ENCODE data around the gene MUCL3. TPM values are rescaled to one million over a fixed set of nuclear protein-coding genes. Genes with fewer than 3 reads are reported as not detected.
"Not testable (repeated sequence)": the region's sequence is repeated elsewhere in the genome, so short reads cannot be mapped to it uniquely, and the experiment has no call there.

MUCL3 gene
- total RNA-seq, 2 experiments from 2014 or later: not detected

DNA sequence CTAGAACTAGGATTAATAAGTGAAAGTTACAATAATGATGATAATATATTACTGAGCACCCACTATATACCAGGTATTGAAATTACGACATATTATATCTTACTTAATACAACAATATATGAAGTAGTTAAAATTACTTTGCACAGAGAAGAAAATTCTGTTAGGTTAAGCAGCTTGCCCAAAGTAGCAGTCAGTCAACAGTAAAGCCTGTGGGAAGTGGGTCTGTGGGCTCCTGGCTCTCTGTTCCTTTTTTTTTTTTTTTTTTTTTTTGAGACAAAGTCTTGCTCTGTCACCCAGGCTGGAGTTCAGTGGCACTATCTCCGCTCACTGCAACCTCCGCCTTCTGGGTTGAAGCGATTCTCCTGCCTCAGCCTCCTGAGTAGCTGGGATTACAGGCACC, 37.5 kb upstream of the MUCL3 start:
- Mint-ChIP-seq H3K4me1 (ENCODE audit: low read depth) (peaks cover 7% of the 10 kb centered on the region), H3K4me3 (no peak overlapping the region), H3K27ac (no peak overlapping the region), H3K27me3 (no peaks in the 10 kb centered on the region), H3K9me3 (no peaks in the 10 kb centered on the region), H3K36me3 (ENCODE audit: low read depth) (peaks cover 18% of the 10 kb centered on the region)
- Histone ChIP-seq H3K27me3 (ENCODE audit: control insufficient read depth in 1 of 2, insufficient read depth in 2 of 2, low read length in 2 of 2) (no peaks in the 10 kb centered on the region), H3K4me3 (ENCODE audit: low read length) (no peak overlapping the region), H3K36me3 (ENCODE audit: insufficient read depth, low read length) (peaks cover 5% of the 10 kb centered on the region), H3K9me3 (ENCODE audit: control insufficient read depth in 1 of 2, insufficient read depth in 1 of 2, low read length in 2 of 2) (no peaks in the 10 kb centered on the region), H3K4me1 (ENCODE audit: insufficient read depth, low read length) (peaks cover 7% of the 10 kb centered on the region), H3K27ac (ENCODE audit: low read depth in 1 of 2, low read length in 2 of 2) (no peak overlapping the region)
- POLR2A ChIA-PET: no interaction called here
- DNase-seq: no peak
- TF ChIP-seq CTCF (IDR thresholded peaks at IDR 0.05): no peak
- CTCF ChIA-PET: interaction anchor here (0.6 to 0.7 kb wide), 2 partner anchors 133 to 1039 kb away, joined by 3 read pairs; no protein-coding TSS in a partner anchor
- no peak for ATAC-seq (ENCODE audit: poor library complexity)
- intact Hi-C loops (cut with DNase I, micrococcal nuclease): no loop called here

DNA sequence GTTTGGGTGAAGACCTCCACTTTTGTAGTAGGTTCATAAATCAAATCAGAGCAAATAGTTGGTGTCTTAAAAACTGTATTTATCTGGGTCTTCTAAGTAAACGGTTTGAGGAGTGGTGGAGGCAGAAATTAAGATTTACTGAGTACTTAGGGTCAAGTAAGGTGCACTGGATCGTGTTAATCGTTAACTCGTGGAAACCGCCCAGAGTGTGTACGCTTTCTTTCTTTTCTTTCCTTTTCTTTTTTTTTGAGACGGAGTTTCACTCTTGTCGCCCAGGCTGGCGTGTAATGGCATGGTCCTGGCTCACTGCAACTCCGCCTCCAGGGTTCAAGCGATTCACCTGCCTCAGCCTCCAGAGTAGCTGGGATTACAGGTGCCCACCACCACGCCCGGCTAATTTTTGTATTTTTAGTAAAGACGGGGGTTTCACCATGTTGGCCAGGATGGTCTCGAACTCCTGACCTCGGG, 33.4 kb upstream of the MUCL3 start:
- ChIA-PET CTCF (interaction anchor here (1.0 kb wide), 1 partner anchor 173 kb away, joined by 3 read pairs; no protein-coding TSS in a partner anchor), POLR2A (interaction anchor here (0.6 to 1.8 kb wide), 16 partner anchors 9 to 956 kb away, joined by 3 to 5 read pairs (median 3); partner anchors contain the start of genes DDR1, MRPS18B and PPP1R10)
- peaks cover 15% of the 10 kb centered on the region for H3K4me1 ChIP-seq (ENCODE audit: insufficient read depth, low read length)
- not testable (repeated sequence) for H3K9me3 Mint-ChIP-seq; H3K27me3 Mint-ChIP-seq; H3K27ac Mint-ChIP-seq; H3K27me3 ChIP-seq (ENCODE audit: control insufficient read depth in 1 of 2, insufficient read depth in 2 of 2, low read length in 2 of 2); H3K9me3 ChIP-seq (ENCODE audit: control insufficient read depth in 1 of 2, insufficient read depth in 1 of 2, low read length in 2 of 2); ATAC-seq (ENCODE audit: poor library complexity); DNase-seq; H3K27ac ChIP-seq (ENCODE audit: low read depth in 1 of 2, low read length in 2 of 2)
- Mint-ChIP-seq H3K4me1 (ENCODE audit: low read depth) (peaks cover 16% of the 10 kb centered on the region), H3K4me3 (peak overlapping the region; percentile 98), H3K36me3 (ENCODE audit: low read depth) (peaks cover 28% of the 10 kb centered on the region)
- intact Hi-C loops (cut with DNase I, micrococcal nuclease): loop anchor here in 1 of 2 experiments (2.0 to 5.0 kb wide), 2 partner anchors 21 to 280 kb away; partner anchors contain the start of gene ATAT1
- peaks cover 21% of the 10 kb centered on the region for H3K36me3 ChIP-seq (ENCODE audit: insufficient read depth, low read length)
- peak overlapping the region; percentile 81 for H3K4me3 ChIP-seq (ENCODE audit: low read length)

DNA sequence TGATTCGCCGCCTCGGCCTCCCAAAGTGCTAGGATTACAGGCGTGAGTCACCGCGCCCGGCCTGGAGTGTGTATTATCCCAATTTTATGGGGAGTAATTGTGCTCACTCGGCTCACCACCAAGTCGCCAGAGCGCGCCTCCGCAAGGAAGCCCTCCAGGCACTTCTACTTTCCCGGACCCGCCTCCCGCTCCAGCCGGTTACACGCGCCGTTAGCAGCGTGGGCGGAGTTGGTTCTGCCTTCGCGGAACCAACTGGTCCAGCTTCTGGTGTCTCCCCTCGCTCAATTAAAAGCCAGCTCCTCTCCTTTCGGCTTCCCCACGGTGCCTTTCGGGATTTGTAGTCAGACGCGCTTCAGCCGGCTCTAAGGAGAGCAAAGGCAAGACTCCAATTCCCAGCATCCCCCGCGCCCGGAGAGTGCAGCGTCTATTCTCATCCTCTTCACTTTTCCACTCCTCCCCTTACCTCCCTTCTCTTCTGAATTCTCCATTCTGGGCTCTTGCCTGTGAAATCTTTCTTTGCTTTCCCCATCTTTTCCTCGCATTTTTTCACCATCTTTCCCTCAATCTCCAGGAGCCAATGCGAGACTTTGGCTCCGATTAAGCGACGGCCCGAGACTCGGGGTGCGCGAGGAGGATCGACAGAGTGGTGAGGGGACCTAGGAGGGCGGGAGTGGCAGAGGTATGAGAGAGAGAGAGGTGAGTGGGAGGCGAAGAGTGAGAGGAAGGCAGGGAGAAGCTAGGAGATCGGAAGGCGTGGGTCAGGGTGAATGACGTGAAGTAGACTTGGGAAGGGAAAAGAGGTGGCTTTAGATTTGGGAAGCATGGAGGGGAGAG, 32.8 kb upstream of the MUCL3 start, which contains the start of gene GTF2H4:
TSS of gene GTF2H4 (plus strand) at position 450 of the 834 bp plus-strand sequence.
- Histone ChIP-seq H3K27me3 (ENCODE audit: control insufficient read depth in 1 of 2, insufficient read depth in 2 of 2, low read length in 2 of 2) (no peaks in the 10 kb centered on the region), H3K9me3 (ENCODE audit: control insufficient read depth in 1 of 2, insufficient read depth in 1 of 2, low read length in 2 of 2) (no peaks in the 10 kb centered on the region), H3K27ac (ENCODE audit: low read depth in 1 of 2, low read length in 2 of 2) (no peak within 1 kb of the TSS), H3K4me1 (ENCODE audit: insufficient read depth, low read length) (peaks cover 15% of the 10 kb centered on the region), H3K36me3 (ENCODE audit: insufficient read depth, low read length) (peaks cover 21% of the 10 kb centered on the region), H3K4me3 (ENCODE audit: low read length) (peak within 1 kb of the TSS; percentile 81)
- CTCF ChIA-PET: interaction anchor here (0.9 to 1.0 kb wide), 2 partner anchors 172 to 179 kb away, joined by 3 read pairs; no protein-coding TSS in a partner anchor
- ATAC-seq (ENCODE audit: poor library complexity) (peak; percentile 99), DNase-seq (peak; percentile 90 to 97 (median 94))
- no peak for TF ChIP-seq CTCF (IDR thresholded peaks at IDR 0.05)
- peak within 1 kb of the TSS; percentile 98 for H3K4me3 Mint-ChIP-seq
- intact Hi-C loops (cut with DNase I, micrococcal nuclease): loop anchor here in 1 of 2 experiments (2.0 to 5.0 kb wide), 2 partner anchors 21 to 281 kb away; partner anchors contain the start of gene ATAT1
- H3K36me3 Mint-ChIP-seq (ENCODE audit: low read depth): peaks cover 35% of the 10 kb centered on the region
- POLR2A ChIA-PET: interaction anchor here (0.6 to 1.8 kb wide), 16 partner anchors 9 to 956 kb away, joined by 3 to 5 read pairs (median 3); partner anchors contain the start of genes DDR1, MRPS18B and PPP1R10
- no peaks in the 10 kb centered on the region for H3K9me3 Mint-ChIP-seq
- H3K27me3 Mint-ChIP-seq: no peaks in the 10 kb centered on the region
- peaks cover 16% of the 10 kb centered on the region for H3K4me1 Mint-ChIP-seq (ENCODE audit: low read depth)
- H3K27ac Mint-ChIP-seq: peak within 1 kb of the TSS; percentile 71
